Neural crest cell (in vitro differentiated cells): ENCODE data around the gene DNAH1. TPM values are rescaled to one million over a fixed set of nuclear protein-coding genes. Genes with fewer than 3 reads are reported as not detected.

Experiments
- DNase-seq: peaks from one replicate; pipeline ENCODE4 v3.0.0; 2021; ENCODE audit warnings: low read depth, mixed read lengths, low spot score
- H3K27ac Mint-ChIP-seq: one replicate; pipeline ENCODE4 v1.8.0; 2021; ENCODE audit warnings: mild to moderate bottlenecking, mixed read lengths; ENCODE audit not compliant: unreplicated experiment
- H3K27me3 Mint-ChIP-seq: 2 replicates; pipeline ENCODE4 v1.8.0; 2021; ENCODE audit warnings: low read depth, mild to moderate bottlenecking, mixed read lengths
- H3K36me3 Mint-ChIP-seq: 2 replicates; pipeline ENCODE4 v1.8.0; 2021; ENCODE audit warnings: low read depth, mild to moderate bottlenecking, mixed read lengths
- H3K4me1 Mint-ChIP-seq: 2 replicates; pipeline ENCODE4 v1.8.0; 2021; ENCODE audit warnings: mixed read lengths
- H3K4me3 Mint-ChIP-seq: one replicate; pipeline ENCODE4 v1.8.0; 2021; ENCODE audit warnings: mild to moderate bottlenecking, mixed read lengths
- H3K9me3 Mint-ChIP-seq: 2 replicates; pipeline ENCODE4 v1.8.0; 2021; ENCODE audit warnings: mixed read lengths
- CTCF ChIP-seq: fragments of 200-600 bp; sonication (generic); conservative IDR thresholded peaks from 2 replicates; pipeline ENCODE4 v1.5.0; 2021; ENCODE audit warnings: antibody characterized with exemption, mild to moderate bottlenecking
- total RNA-seq: library from RNA; stranded (reverse); gene quantifications from 2 replicates; pipeline ENCODE4 v1.2.1, GENCODE V29; 2021

The DNAH1 gene
- total RNA-seq, 1 donor from 2014 or later = 3.2 TPM

- Mint-ChIP-seq H3K36me3 (no peaks in the 10 kb centered on the region), H3K4me1 (peaks cover 31% of the 10 kb centered on the region), H3K27me3 (peaks cover 8% of the 10 kb centered on the region), H3K4me3 (no peak overlapping the region), H3K27ac (peak overlapping the region; percentile 7), H3K9me3 (no peaks in the 10 kb centered on the region)
- no peak for DNase-seq
- no peak for TF ChIP-seq CTCF
Observed at GRCh38 chr3:52305926-52306325, 10.2 kb upstream of the DNAH1 start.

- Mint-ChIP-seq H3K27ac (no peak overlapping the region), H3K9me3 (no peaks in the 10 kb centered on the region), H3K27me3 (peaks cover 8% of the 10 kb centered on the region), H3K4me3 (no peak overlapping the region), H3K36me3 (no peaks in the 10 kb centered on the region), H3K4me1 (peaks cover 40% of the 10 kb centered on the region)
- no peak for TF ChIP-seq CTCF
- DNase-seq = no peak
Observed at GRCh38 chr3:52306978-52307377, 9.1 kb upstream of the DNAH1 start.

GRCh38 chr3:52308308-52308707 lies 7.8 kb upstream of the DNAH1 start:
- peaks cover 33% of the 10 kb centered on the region for H3K4me1 Mint-ChIP-seq
- H3K9me3 Mint-ChIP-seq = no peaks in the 10 kb centered on the region
- TF ChIP-seq CTCF = no peak
- DNase-seq = no peak
- no peaks in the 10 kb centered on the region for H3K36me3 Mint-ChIP-seq
- peak overlapping the region; percentile 62 for H3K27ac Mint-ChIP-seq
- H3K27me3 Mint-ChIP-seq = peaks cover 6% of the 10 kb centered on the region
- H3K4me3 Mint-ChIP-seq = no peak overlapping the region

GRCh38 chr3:52310861-52311575 lies 5.1 kb upstream of the DNAH1 start:
- H3K9me3 Mint-ChIP-seq = no peaks in the 10 kb centered on the region
- DNase-seq = no peak
- H3K27me3 Mint-ChIP-seq = peaks cover 6% of the 10 kb centered on the region
- H3K27ac Mint-ChIP-seq = peak overlapping the region; percentile 86
- TF ChIP-seq CTCF = no peak
- H3K36me3 Mint-ChIP-seq = no peaks in the 10 kb centered on the region
- H3K4me1 Mint-ChIP-seq = peaks cover 46% of the 10 kb centered on the region
- H3K4me3 Mint-ChIP-seq = peak overlapping the region; percentile 41

GRCh38 chr3:52311576-52312119 lies 4.5 kb upstream of the DNAH1 start:
- peak; percentile 74 for DNase-seq
- Mint-ChIP-seq H3K36me3 (no peaks in the 10 kb centered on the region), H3K4me3 (peak overlapping the region; percentile 41), H3K4me1 (peaks cover 48% of the 10 kb centered on the region), H3K27ac (peak overlapping the region; percentile 86), H3K27me3 (peaks cover 3% of the 10 kb centered on the region), H3K9me3 (no peaks in the 10 kb centered on the region)
- TF ChIP-seq CTCF = no peak
